SK-N-DZ (cell line): ENCODE results near the gene KAT8.
A peak's percentile ranks its signal among the peaks of the same experiment; 100 is the strongest.
"Not testable (repeated sequence)": the region's sequence is repeated elsewhere in the genome, so short reads cannot be mapped to it uniquely, and the experiment has no call there.

Experiments used
- DNase-seq: peaks from one replicate; pipeline ENCODE4 v3.0.0-alpha.2; 2015; ENCODE audit warnings: low spot score
- small RNA-seq, 2 experiments: library from RNA; depleted of rRNA; stranded (forward); fragments of <200 nt; gene quantifications; one replicate each; pipeline ENCODE3, GENCODE V24; 2014

KAT8 gene

DNA sequence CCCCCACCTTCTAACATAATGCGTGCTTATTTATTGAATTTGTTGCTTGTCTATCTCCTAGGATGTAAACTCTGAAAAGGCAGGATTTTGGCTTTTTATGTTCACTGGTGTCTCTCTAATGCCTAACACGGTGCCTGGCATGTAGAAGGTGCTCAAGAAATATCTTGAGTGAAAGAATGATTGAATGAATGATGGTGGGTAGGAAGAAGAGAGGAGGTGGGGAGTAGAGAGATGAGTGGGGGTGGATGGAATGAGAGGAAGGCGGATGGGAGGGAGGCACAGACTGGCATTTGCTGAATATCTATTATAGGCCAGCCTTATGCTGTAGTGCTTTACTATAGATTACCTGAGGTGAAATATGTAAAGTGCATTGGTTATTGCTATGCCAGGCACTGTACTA lies 30.1 kb downstream of the KAT8 start:
- DNase-seq = no peak

DNA sequence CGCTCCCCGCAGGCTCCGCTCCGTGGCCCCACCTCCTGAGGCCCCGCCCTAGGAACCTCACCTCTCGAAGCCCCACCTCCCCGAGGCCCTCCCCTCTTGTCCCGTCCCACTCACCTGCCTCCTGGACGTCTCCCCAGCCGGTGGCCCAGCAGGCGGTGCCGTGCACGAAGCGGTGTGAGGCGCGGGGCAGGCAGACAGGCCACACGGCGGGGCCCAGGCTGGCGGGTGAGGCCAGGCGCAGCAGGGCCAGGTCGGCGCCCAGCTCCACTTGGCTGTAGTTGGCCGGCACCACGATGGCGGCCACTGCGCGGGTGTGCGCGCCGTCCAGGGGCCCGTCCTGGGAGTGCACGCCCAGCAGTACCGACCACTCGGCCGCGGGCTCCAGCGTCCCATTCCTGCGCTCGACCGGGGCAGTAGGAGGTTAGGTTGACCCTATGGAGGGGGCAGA lies 30.8 kb downstream of the KAT8 start:
- DNase-seq = no peak

DNA sequence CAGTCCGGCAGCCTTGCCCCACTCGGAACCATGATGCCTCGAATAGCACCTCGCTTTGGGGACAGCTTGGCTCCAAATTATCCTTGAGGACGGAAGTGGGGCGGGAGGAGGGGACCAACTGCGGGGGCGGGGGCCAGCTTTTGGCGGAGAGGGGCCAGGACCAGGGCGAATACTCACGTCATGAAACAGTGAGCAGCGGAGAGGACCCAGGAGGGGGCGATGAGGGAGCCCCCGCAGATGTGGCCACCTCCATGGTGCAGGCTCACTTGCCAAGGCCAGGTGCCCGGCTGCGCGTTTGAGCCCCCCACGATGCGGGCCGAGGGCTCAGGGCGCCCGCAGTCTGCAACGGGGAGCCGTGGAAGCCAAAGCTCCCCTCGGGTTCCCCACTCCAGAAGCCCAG lies 31.4 kb downstream of the KAT8 start:
- no peak for DNase-seq

DNA sequence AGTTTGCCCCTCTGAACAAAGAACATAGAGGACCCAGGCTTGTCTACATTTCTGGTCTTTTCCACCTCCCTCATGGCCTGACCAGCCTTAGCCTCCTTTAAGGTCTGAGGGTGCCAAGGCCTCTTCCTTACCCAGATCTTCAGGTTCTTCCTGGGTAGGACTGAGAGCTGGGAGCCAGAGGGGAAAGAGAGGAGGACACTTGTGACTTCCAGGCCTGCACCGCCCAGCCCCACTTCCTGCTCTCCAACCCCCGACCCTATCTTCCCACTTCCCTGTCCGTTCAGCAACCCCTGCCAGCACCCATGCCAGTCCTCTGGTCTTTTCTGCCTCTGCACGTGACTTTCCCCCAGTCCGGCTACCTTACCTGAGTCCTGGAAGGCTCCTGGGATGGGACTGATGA lies 31.9 kb downstream of the KAT8 start:
- DNase-seq = no peak

DNA sequence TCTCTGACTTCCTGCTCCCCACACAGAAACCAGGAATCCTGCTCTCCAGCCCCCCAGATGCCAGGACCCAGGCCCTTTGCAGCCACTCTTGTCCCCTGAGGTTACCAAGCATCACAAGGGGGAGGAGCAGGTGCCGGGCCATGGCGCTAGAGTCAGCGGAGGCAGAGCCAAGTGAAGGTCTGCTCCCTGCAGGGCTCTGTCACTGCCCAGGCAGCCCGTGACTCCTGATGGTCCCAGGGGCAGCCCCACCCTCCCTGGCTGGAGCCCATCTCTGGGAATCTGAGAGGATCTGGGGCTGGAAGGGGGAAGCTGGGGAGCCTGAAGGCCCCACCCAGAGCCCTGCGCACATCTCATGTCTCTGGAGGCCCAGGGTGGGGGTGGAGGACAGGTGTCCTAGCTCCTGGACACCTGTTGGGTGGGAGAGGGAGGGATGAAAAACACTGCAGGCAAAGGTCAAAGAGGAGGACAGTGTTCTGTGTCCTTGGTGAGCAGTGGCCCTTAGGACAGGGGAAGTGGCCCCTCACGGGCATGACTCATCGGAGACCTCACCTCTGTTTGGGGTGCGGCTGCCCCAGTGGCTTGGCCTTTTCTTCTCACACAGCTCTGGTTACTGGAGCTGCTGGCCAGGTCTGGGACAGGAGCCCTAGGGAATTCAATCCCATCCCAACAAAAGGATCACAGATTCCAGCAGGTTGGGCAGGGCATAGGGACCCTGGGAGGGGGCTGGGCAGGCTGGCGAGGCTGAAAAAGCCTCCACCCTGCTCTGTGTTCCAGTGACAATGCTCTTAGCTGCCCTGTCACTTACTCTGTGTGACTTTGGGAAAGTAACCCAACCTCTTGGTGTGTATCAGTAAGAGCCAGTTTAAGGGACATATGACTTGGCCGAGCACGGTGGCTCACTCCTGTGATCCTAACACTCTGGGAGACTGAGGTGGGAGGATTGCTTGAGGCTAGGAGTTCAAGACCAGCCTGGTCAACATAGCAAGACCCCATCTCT lies 32.7 kb downstream of the KAT8 start, which contains the start of gene PRSS36:
TSS of gene PRSS36 (minus strand) at position 173 of the 997 bp plus-strand sequence. CDS start at position 142, 31 bp downstream.
- DNase-seq = no peak

DNA sequence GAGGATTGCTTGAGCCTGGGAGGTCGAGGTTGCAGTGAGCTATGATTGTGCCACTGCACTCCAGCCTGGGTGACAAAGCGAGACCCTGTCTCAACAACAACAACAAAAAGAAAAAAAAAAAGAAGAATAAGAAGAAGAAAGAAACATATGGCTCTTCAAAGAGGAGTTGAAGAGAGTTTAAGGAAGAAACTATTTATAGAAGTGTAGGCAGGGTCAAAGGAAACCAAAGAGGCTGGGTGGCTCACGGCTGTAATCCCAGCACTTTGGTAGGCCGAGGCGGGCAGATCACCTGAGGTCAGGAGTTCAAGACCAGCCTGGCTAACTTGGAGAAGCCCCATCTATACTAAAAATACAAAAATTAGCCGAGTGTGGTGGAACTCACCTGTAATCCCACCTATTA lies 33.5 kb downstream of the KAT8 start:
- DNase-seq = not testable (repeated sequence)

DNA sequence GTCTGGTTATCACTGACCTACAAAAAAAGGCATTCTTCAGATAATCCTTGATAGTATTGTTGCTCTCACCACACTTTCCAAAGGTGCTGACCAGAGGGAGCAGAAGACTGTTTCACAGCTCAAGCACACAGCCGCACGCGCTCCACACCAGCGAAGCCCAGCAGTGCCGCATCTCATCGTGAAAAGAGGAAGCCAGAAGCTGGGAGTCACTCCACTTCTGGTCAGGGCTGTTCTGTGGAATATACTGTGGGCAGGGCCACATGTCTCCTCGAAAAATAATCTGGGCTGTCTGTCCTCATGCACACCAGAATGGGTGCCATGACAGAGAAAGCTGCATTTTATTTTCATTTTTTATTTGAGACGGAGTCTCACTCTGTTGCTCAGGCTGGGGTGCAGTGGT lies 39.7 kb downstream of the KAT8 start:
- DNase-seq = no peak

DNA sequence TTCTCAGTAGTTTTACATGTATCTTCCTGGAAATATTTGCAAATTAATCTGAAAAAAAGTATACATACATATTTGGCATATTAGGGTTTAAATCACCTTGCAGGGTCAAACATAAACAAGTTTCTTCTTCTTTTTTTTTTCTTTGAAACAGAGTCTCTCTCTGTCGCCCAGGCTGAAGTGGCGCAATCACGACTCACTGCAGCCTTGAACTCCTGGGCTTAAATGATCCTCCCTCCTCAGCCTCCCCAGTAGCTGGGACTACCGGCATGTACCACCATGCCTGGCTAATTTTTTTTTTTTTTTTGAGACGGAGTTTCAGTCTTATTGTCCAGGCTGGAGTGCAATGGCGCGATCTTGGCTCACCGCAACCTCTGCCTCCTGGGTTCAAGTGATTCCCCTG lies 49.9 kb downstream of the KAT8 start:
- no peak for DNase-seq

DNA sequence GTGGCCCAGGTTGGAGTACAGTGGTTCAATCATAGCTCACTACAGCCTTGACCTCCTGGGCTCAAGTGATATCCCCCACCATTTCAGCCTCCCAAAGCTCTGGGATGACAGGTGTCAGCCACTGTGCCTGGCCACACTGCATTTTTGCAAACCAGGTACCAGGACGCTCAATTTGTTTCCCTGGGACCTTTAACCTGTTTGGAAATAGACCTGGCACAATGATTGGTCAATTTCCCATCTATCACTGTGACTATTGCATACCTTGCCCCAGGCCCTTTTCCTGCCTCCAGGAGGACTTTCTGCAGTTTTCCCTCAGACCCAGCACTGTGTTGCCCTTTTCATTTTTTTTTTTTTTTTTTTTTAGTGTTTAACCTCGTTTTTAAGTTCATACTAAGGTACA lies 51.4 kb downstream of the KAT8 start:
- no peak for DNase-seq

DNA sequence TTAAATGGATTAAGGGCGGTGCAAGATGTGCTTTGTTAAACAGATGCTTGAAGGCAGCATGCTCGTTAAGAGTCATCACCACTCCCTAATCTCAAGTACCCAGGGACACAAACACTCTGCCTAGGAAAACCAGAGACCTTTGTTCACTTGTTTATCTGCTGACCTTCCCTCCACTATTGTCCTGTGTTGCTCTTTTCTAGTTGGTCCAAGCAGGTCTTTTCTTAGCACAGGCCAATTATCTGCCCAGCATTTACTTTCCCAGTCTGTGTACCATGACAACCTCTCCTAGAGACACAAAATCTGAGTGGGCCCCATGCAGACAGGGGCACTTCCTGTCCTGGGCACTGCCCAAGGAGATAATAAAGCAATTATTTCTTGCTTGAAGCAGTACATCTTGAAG lies 52.6 kb downstream of the KAT8 start:
- DNase-seq = not testable (repeated sequence)

DNA sequence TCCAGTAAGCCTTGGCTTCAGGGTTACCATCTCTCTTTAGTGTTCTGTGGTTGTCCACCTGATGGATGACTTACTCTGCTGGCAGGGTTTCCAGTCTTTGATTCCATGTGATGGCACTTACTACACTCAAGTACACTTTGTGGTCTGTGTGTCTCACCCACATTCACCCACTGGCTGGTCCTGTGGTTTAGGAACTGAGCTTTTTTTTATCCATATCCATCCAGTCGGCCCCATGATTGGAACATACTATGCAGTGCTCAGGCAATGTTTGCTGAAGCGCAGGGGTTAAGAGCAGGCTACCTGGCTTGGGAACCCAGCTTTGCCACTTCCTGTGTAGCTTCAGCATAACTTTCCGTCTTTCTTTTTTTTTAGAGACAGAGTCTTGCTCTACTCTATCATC lies 59.7 kb downstream of the KAT8 start:
- DNase-seq = no peak

DNA sequence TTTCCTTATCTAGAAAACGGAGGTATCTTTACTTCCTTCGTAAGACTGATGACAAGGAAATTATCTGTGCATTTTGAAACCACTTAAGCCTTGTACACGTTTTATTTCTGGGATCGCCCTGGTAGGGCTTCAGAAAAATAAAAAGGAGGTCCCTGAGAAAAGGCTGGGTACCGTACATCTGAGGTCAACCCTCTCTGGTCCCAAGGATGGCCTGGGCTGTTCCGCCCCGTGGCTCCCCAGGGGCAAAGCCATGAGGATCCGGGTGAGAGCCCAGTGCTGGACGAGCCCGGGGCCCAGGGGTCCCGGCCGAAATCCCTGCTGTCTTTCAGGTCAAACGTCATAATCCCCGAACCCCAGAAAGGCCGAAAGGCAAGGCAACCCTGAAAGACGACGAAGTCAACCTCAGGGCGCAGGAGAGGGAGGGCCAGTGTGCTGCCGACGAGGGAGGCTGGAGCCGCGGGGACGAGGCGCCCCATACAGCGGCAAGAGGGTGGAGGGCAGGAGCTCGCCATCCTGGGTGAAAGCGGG lies 61.8 kb downstream of the KAT8 start:
- DNase-seq = no peak

DNA sequence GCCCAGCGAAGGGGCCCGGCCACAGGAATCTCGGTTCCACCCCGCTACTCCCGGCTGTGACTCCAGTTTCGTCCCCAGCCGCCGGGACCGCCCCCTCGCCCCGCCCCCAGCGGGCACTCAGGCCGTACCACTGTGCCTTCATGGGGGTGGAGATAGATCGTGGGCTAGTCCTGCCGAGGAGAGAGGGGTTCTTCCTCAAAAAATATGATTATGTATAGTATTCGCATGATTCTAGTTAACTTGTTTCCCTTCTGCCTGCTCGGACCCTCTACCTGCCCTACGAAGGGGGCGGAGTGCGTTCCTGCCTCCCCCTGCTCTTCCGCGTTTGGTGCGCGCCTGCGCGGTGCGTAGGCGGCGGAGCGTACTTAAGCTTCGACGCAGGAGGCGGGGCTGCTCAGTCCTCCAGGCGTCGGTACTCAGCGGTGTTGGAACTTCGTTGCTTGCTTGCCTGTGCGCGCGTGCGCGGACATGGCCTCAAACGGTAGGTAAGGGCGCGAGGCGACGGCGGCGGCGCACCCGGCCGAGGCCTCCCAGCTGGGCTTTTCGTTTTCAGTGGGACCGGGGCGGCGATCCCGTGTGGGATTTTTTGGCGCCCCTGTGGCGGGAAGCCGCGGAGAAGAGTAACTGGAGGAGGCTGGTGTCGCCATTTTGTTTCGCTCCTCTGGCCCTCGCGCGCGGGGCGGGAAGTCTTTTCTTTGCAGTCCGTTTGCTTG lies 62.4 kb downstream of the KAT8 start, which contains the start of gene FUS:
TSS of gene FUS (plus strand) at position 393 of the 713 bp plus-strand sequence. CDS start at position 469, 76 bp downstream.
- DNase-seq = peak; percentile 92

Small RNA genes lying within 50 kb of the gene (small RNA-seq; reads per million reads assigned to genes)
- gene AC009088.4 = 0 reads per million in 2 experiments
- 0 reads per million in 2 experiments for gene NDUFA3P6
